Activated CD4-positive, alpha-beta T cell treated with anti-CD3 and anti-CD28 coated beads, Interleukin-2, amount 10 ng/mL, durations not matched to agents 24 days and 14 days (primary cell): ENCODE results near the gene PI4K2B. TPM values are rescaled to one million over a fixed set of nuclear protein-coding genes. Genes with fewer than 3 reads are reported as not detected.
"Not testable (repeated sequence)": the region's sequence is repeated elsewhere in the genome, so short reads cannot be mapped to it uniquely, and the experiment has no call there.

Source experiments
- DNase-seq: peaks from one replicate; pipeline ENCODE4 v3.0.0; 2022
- H3K27ac Mint-ChIP-seq: one replicate; pipeline ENCODE4 v1.8.0; 2022; ENCODE audit warnings: mild to moderate bottlenecking, mixed read lengths
- H3K27me3 Mint-ChIP-seq: one replicate; pipeline ENCODE4 v1.8.0; 2022; ENCODE audit warnings: mixed read lengths
- H3K36me3 Mint-ChIP-seq: one replicate; pipeline ENCODE4 v1.8.0; 2022; ENCODE audit warnings: low read depth, mild to moderate bottlenecking, mixed read lengths
- H3K4me1 Mint-ChIP-seq: one replicate; pipeline ENCODE4 v1.8.0; 2021; ENCODE audit warnings: mixed read lengths
- H3K4me3 Mint-ChIP-seq: one replicate; pipeline ENCODE4 v1.8.0; 2022; ENCODE audit warnings: mild to moderate bottlenecking, moderate library complexity, mixed read lengths
- H3K9me3 Mint-ChIP-seq: one replicate; pipeline ENCODE4 v1.8.0; 2021; ENCODE audit warnings: mixed read lengths
- intact Hi-C: fragments of 100-400 bp; cut with micrococcal nuclease; formaldehyde crosslinking; loops from one replicate; pipeline ENCODE4 v1.15.1; 2023
- total RNA-seq: library from RNA; stranded (reverse); gene quantifications from 2 replicates; pipeline ENCODE4 v1.2.3, GENCODE V29; 2022

PI4K2B gene
- total RNA-seq, 1 donor from 2014 or later = 34.2 TPM

- Mint-ChIP-seq H3K4me1 (peaks cover 16% of the 10 kb centered on the region), H3K27me3 (no peaks in the 10 kb centered on the region), H3K27ac (peak overlapping the region; percentile 87), H3K4me3 (peak overlapping the region; percentile 92), H3K36me3 (peaks cover 25% of the 10 kb centered on the region), H3K9me3 (peaks cover 8% of the 10 kb centered on the region)
- no peak for DNase-seq
- intact Hi-C loops = loop anchor here (1.0 to 5.0 kb wide), 3 partner anchors 51 to 110 kb away; partner anchors contain the start of gene SEPSECS
Observed at GRCh38 chr4:25233194-25233593, 639 bp upstream of the PI4K2B start.

GRCh38 chr4:25234390-25235370 is 847 bp downstream of the PI4K2B start:
- intact Hi-C loops = loop anchor here (1.0 to 5.0 kb wide), 6 partner anchors 18 to 652 kb away; partner anchors contain the start of genes ANAPC4, DHX15 and ZCCHC4
- DNase-seq = peak; percentile 83
- Mint-ChIP-seq H3K36me3 (peaks cover 30% of the 10 kb centered on the region), H3K9me3 (peaks cover 12% of the 10 kb centered on the region), H3K4me3 (peak overlapping the region; percentile 86), H3K4me1 (peaks cover 21% of the 10 kb centered on the region), H3K27me3 (no peaks in the 10 kb centered on the region), H3K27ac (peak overlapping the region; percentile 93)

- H3K27me3 Mint-ChIP-seq = no peaks in the 10 kb centered on the region
- DNase-seq = no peak
- intact Hi-C loops = loop anchor here (2.0 to 5.0 kb wide), 3 partner anchors 17 to 653 kb away; partner anchors contain the start of gene DHX15
- H3K9me3 Mint-ChIP-seq = peaks cover 12% of the 10 kb centered on the region
- peak overlapping the region; percentile 86 for H3K4me3 Mint-ChIP-seq
- H3K27ac Mint-ChIP-seq = peak overlapping the region; percentile 93
- H3K4me1 Mint-ChIP-seq = peaks cover 28% of the 10 kb centered on the region
- H3K36me3 Mint-ChIP-seq = peaks cover 30% of the 10 kb centered on the region
Observed at GRCh38 chr4:25235401-25235800, 1.6 kb downstream of the PI4K2B start.

GRCh38 chr4:25236030-25236429 is 2.2 kb downstream of the PI4K2B start:
- H3K27ac Mint-ChIP-seq = peak overlapping the region; percentile 93
- H3K36me3 Mint-ChIP-seq = peaks cover 34% of the 10 kb centered on the region
- H3K27me3 Mint-ChIP-seq, DNase-seq: not testable (repeated sequence)
- peak overlapping the region; percentile 86 for H3K4me3 Mint-ChIP-seq
- H3K9me3 Mint-ChIP-seq = peaks cover 12% of the 10 kb centered on the region
- peaks cover 34% of the 10 kb centered on the region for H3K4me1 Mint-ChIP-seq
- intact Hi-C loops = loop anchor here (5.0 kb wide), 1 partner anchor 654 kb away; the partner anchor contains the start of gene DHX15

GRCh38 chr4:25236971-25237370 is 3.1 kb downstream of the PI4K2B start:
- intact Hi-C loops = loop anchor here (5.0 kb wide), 1 partner anchor 655 kb away; the partner anchor contains the start of gene DHX15

GRCh38 chr4:25238052-25238451 is 4.2 kb downstream of the PI4K2B start:
- Mint-ChIP-seq H3K4me3 (peak overlapping the region; percentile 18), H3K27me3 (no peaks in the 10 kb centered on the region), H3K9me3 (peaks cover 12% of the 10 kb centered on the region), H3K4me1 (peaks cover 37% of the 10 kb centered on the region), H3K36me3 (peaks cover 35% of the 10 kb centered on the region), H3K27ac (no peak overlapping the region)
- DNase-seq = no peak
- intact Hi-C loops = loop anchor here (5.0 kb wide), 1 partner anchor 656 kb away; the partner anchor contains the start of gene DHX15

More at GRCh38 chr4:25236971-25237370, 3.1 kb downstream of the PI4K2B start:
- H3K27me3 Mint-ChIP-seq = no peaks in the 10 kb centered on the region
- peak overlapping the region; percentile 54 for H3K4me3 Mint-ChIP-seq
- peaks cover 37% of the 10 kb centered on the region for H3K4me1 Mint-ChIP-seq
- H3K27ac Mint-ChIP-seq = no peak overlapping the region
- H3K9me3 Mint-ChIP-seq = peaks cover 12% of the 10 kb centered on the region
- H3K36me3 Mint-ChIP-seq = peaks cover 37% of the 10 kb centered on the region
- no peak for DNase-seq

- H3K36me3 Mint-ChIP-seq = peaks cover 41% of the 10 kb centered on the region
Observed at GRCh38 chr4:25239528-25239927, 5.7 kb downstream of the PI4K2B start.

GRCh38 chr4:25240754-25241210 is 6.9 kb downstream of the PI4K2B start:
- H3K9me3 Mint-ChIP-seq = peaks cover 14% of the 10 kb centered on the region
- DNase-seq, H3K27me3 Mint-ChIP-seq: not testable (repeated sequence)
- H3K4me3 Mint-ChIP-seq = peak overlapping the region; percentile 32
- H3K4me1 Mint-ChIP-seq = peaks cover 34% of the 10 kb centered on the region
- intact Hi-C loops = loop anchor here (10.0 kb wide), 1 partner anchor 766 kb away; no protein-coding TSS in a partner anchor
- H3K27ac Mint-ChIP-seq = peak overlapping the region; percentile 78
- H3K36me3 Mint-ChIP-seq = peaks cover 49% of the 10 kb centered on the region

More at GRCh38 chr4:25239528-25239927, 5.7 kb downstream of the PI4K2B start:
- not testable (repeated sequence) for DNase-seq, H3K27me3 Mint-ChIP-seq, H3K27ac Mint-ChIP-seq
- peaks cover 14% of the 10 kb centered on the region for H3K9me3 Mint-ChIP-seq
- H3K4me1 Mint-ChIP-seq = peaks cover 35% of the 10 kb centered on the region
- intact Hi-C loops = loop anchor here (5.0 kb wide), 1 partner anchor 657 kb away; the partner anchor contains the start of gene DHX15
- peak overlapping the region; percentile 32 for H3K4me3 Mint-ChIP-seq

GRCh38 chr4:25242195-25242594 is 8.4 kb downstream of the PI4K2B start:
- not testable (repeated sequence) for H3K27me3 Mint-ChIP-seq, H3K27ac Mint-ChIP-seq, DNase-seq, H3K4me3 Mint-ChIP-seq
- H3K4me1 Mint-ChIP-seq = peaks cover 29% of the 10 kb centered on the region
- H3K36me3 Mint-ChIP-seq = peaks cover 47% of the 10 kb centered on the region
- H3K9me3 Mint-ChIP-seq = peaks cover 14% of the 10 kb centered on the region
- intact Hi-C loops = loop anchor here (1.0 to 10.0 kb wide), 2 partner anchors 10 to 767 kb away; no protein-coding TSS in a partner anchor

- Mint-ChIP-seq H3K4me3 (no peak overlapping the region), H3K4me1 (peaks cover 19% of the 10 kb centered on the region), H3K27me3 (no peaks in the 10 kb centered on the region), H3K27ac (no peak overlapping the region), H3K36me3 (peaks cover 41% of the 10 kb centered on the region), H3K9me3 (peaks cover 7% of the 10 kb centered on the region)
- no peak for DNase-seq
- intact Hi-C loops = loop anchor here (10.0 kb wide), 1 partner anchor 770 kb away; no protein-coding TSS in a partner anchor
Observed at GRCh38 chr4:25245181-25245580, 11.3 kb downstream of the PI4K2B start.

- intact Hi-C loops = loop anchor here (10.0 kb wide), 1 partner anchor 772 kb away; no protein-coding TSS in a partner anchor
- peaks cover 7% of the 10 kb centered on the region for H3K9me3 Mint-ChIP-seq
- peaks cover 21% of the 10 kb centered on the region for H3K4me1 Mint-ChIP-seq
- no peaks in the 10 kb centered on the region for H3K27me3 Mint-ChIP-seq
- no peak for DNase-seq
- H3K4me3 Mint-ChIP-seq = no peak overlapping the region
- H3K27ac Mint-ChIP-seq = no peak overlapping the region
- peaks cover 36% of the 10 kb centered on the region for H3K36me3 Mint-ChIP-seq
Observed at GRCh38 chr4:25246680-25247611, 13.1 kb downstream of the PI4K2B start.

- H3K4me1 Mint-ChIP-seq = peaks cover 35% of the 10 kb centered on the region
- not testable (repeated sequence) for DNase-seq, H3K27ac Mint-ChIP-seq, H3K4me3 Mint-ChIP-seq, H3K9me3 Mint-ChIP-seq, H3K27me3 Mint-ChIP-seq
- H3K36me3 Mint-ChIP-seq = peaks cover 29% of the 10 kb centered on the region
- intact Hi-C loops = loop anchor here (10.0 kb wide), 1 partner anchor 774 kb away; no protein-coding TSS in a partner anchor
Observed at GRCh38 chr4:25248875-25249274, 15.0 kb downstream of the PI4K2B start.
